Measurements from ENCODE around the gene NECTIN3.

Gene NECTIN3

GRCh38 chr3:111071257-111072030, at the start of gene NECTIN3:
Gene NECTIN3, plus strand, starts transcription at chr3:111071816. Its CDS starts 202 bp downstream, at chr3:111072018.
- Histone ChIP-seq H3K36me3 (ENCODE audit: control insufficient read depth in 2 of 2, insufficient read depth in 2 of 2, low read length in 2 of 2) (no peaks in the 10 kb centered on the region), H3K27ac (ENCODE audit: low read length) (peak within 1 kb of the TSS; percentile 81), H3K9me3 (ENCODE audit: control insufficient read depth in 2 of 2, low read length in 2 of 2) (no peaks in the 10 kb centered on the region), H3K4me3 (ENCODE audit: low read length in 2 of 2) (peak within 1 kb of the TSS; percentile 87 to 92), H3K27me3 (ENCODE audit: control insufficient read depth in 1 of 2, insufficient read depth in 2 of 2, low read length in 2 of 2) (no peaks in the 10 kb centered on the region), H3K9ac (ENCODE audit: low read length in 2 of 2) (peak within 1 kb of the TSS; percentile 86 to 89), H3K4me1 (ENCODE audit: control insufficient read depth, insufficient read depth, low read length) (peaks cover 5% of the 10 kb centered on the region)

- H3K9me3 ChIP-seq (ENCODE audit: control insufficient read depth in 2 of 2, low read length in 2 of 2) = no peaks in the 10 kb centered on the region
- no peak overlapping the region for H3K27ac ChIP-seq (ENCODE audit: low read length)
- H3K36me3 ChIP-seq (ENCODE audit: control insufficient read depth in 2 of 2, insufficient read depth in 2 of 2, low read length in 2 of 2) = no peaks in the 10 kb centered on the region
- no peaks in the 10 kb centered on the region for H3K27me3 ChIP-seq (ENCODE audit: control insufficient read depth in 1 of 2, insufficient read depth in 2 of 2, low read length in 2 of 2)
- no peaks in the 10 kb centered on the region for H3K4me1 ChIP-seq (ENCODE audit: control insufficient read depth, insufficient read depth, low read length)
- H3K9ac ChIP-seq (ENCODE audit: low read length in 2 of 2) = no peak overlapping the region
- H3K4me3 ChIP-seq (ENCODE audit: low read length in 2 of 2) = no peak overlapping the region
Observed at GRCh38 chr3:111027868-111028267, 43.7 kb upstream of the NECTIN3 start.

DNA sequence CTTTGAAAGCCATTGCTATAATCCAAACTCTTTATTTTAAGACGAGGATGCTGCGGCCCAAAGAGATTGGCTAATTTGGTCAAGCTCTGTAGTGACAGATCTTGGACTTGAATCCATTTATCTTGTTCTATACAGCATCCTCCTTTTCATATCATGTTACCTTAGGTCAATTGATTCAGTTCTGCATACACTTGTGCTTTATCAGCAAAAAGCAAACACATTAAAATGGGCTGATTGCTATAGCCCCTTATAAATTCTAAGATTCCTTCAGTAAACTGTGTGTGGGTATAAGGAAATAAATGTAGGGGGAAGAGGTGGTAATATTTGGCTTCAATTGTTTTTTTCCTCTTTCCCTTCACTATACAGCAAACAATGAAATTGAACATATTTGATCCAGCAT, 40.1 kb upstream of the NECTIN3 start:
- H3K36me3 ChIP-seq (ENCODE audit: control insufficient read depth in 2 of 2, insufficient read depth in 2 of 2, low read length in 2 of 2) = no peaks in the 10 kb centered on the region
- H3K9ac ChIP-seq (ENCODE audit: low read length in 2 of 2) = no peak overlapping the region
- peaks cover 0 to 6% of the 10 kb centered on the region in 2 donors for H3K9me3 ChIP-seq (ENCODE audit: control insufficient read depth in 2 of 2, low read length in 2 of 2)
- H3K4me3 ChIP-seq (ENCODE audit: low read length in 2 of 2) = no peak overlapping the region
- no peaks in the 10 kb centered on the region for H3K27me3 ChIP-seq (ENCODE audit: control insufficient read depth in 1 of 2, insufficient read depth in 2 of 2, low read length in 2 of 2)
- H3K27ac ChIP-seq (ENCODE audit: low read length) = no peak overlapping the region
- H3K4me1 ChIP-seq (ENCODE audit: control insufficient read depth, insufficient read depth, low read length) = no peaks in the 10 kb centered on the region

DNA sequence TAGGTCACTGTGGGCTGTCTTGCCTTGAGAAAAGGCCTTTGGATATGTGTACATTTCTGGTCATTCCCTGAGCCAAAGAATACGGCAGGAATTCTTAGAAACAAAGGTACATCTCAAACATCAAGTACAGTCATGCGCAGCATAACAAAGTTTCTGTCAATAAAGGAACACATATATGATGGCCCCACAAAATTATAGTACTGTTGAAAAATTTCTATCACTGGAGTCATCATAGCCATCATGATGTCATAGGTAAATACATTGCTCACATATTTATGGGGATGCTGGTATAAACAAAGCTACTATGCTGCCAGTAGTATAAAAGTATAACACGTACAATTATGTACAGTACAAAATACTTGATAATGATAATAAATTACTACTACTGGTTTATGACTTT, 38.9 kb upstream of the NECTIN3 start:
- Histone ChIP-seq H3K27ac (ENCODE audit: low read length) (no peak overlapping the region), H3K9me3 (ENCODE audit: control insufficient read depth in 2 of 2, low read length in 2 of 2) (peaks cover 0 to 6% of the 10 kb centered on the region in 2 donors), H3K27me3 (ENCODE audit: control insufficient read depth in 1 of 2, insufficient read depth in 2 of 2, low read length in 2 of 2) (no peaks in the 10 kb centered on the region), H3K9ac (ENCODE audit: low read length in 2 of 2) (no peak overlapping the region), H3K4me3 (ENCODE audit: low read length in 2 of 2) (no peak overlapping the region), H3K36me3 (ENCODE audit: control insufficient read depth in 2 of 2, insufficient read depth in 2 of 2, low read length in 2 of 2) (no peaks in the 10 kb centered on the region), H3K4me1 (ENCODE audit: control insufficient read depth, insufficient read depth, low read length) (no peaks in the 10 kb centered on the region)

DNA sequence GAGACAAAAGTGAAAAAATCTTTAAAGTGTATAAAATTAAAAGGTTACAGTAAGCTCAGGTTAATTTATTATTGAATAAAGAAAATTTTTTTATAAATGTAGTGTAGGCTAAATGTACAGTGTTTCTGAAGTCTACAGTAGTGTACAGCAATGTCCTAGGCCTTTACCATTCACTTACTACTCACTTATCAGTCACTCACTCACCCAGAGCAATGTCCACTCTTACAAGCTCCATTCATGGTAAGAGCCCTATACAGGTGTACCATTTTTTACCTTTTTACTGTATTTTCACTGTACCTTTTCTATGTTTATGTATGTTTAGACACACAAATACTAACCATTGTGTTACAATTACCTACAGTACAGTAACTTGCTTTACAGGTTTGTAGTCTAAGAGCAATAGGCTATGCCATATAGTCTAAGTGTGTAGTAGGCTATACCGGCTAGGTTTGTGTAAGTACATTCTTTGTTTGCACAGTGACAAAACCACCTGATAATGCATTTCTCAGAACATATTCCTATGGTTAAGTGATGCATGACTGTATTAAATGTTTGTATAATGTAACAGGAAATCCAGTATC, 38.1 kb upstream of the NECTIN3 start:
- H3K9ac ChIP-seq (ENCODE audit: low read length in 2 of 2) = no peak overlapping the region
- peaks cover 0 to 6% of the 10 kb centered on the region in 2 donors for H3K9me3 ChIP-seq (ENCODE audit: control insufficient read depth in 2 of 2, low read length in 2 of 2)
- H3K27ac ChIP-seq (ENCODE audit: low read length) = no peak overlapping the region
- H3K4me1 ChIP-seq (ENCODE audit: control insufficient read depth, insufficient read depth, low read length) = no peaks in the 10 kb centered on the region
- no peaks in the 10 kb centered on the region for H3K27me3 ChIP-seq (ENCODE audit: control insufficient read depth in 1 of 2, insufficient read depth in 2 of 2, low read length in 2 of 2)
- no peak overlapping the region for H3K4me3 ChIP-seq (ENCODE audit: low read length in 2 of 2)
- no peaks in the 10 kb centered on the region for H3K36me3 ChIP-seq (ENCODE audit: control insufficient read depth in 2 of 2, insufficient read depth in 2 of 2, low read length in 2 of 2)

GRCh38 chr3:111035316-111035715, 36.3 kb upstream of the NECTIN3 start:
- Histone ChIP-seq H3K36me3 (ENCODE audit: control insufficient read depth in 2 of 2, insufficient read depth in 2 of 2, low read length in 2 of 2) (no peaks in the 10 kb centered on the region), H3K4me3 (ENCODE audit: low read length in 2 of 2) (no peak overlapping the region), H3K27ac (ENCODE audit: low read length) (no peak overlapping the region)

GRCh38 chr3:111035902-111036301, 35.7 kb upstream of the NECTIN3 start:
- no peak overlapping the region for H3K27ac ChIP-seq (ENCODE audit: low read length)
- H3K9me3 ChIP-seq (ENCODE audit: control insufficient read depth in 2 of 2, low read length in 2 of 2) = peaks cover 0 to 6% of the 10 kb centered on the region in 2 donors
- H3K4me1 ChIP-seq (ENCODE audit: control insufficient read depth, insufficient read depth, low read length) = no peaks in the 10 kb centered on the region

More at GRCh38 chr3:111035316-111035715, 36.3 kb upstream of the NECTIN3 start:
- peaks cover 0 to 6% of the 10 kb centered on the region in 2 donors for H3K9me3 ChIP-seq (ENCODE audit: control insufficient read depth in 2 of 2, low read length in 2 of 2)
- no peak overlapping the region for H3K9ac ChIP-seq (ENCODE audit: low read length in 2 of 2)
- no peaks in the 10 kb centered on the region for H3K27me3 ChIP-seq (ENCODE audit: control insufficient read depth in 1 of 2, insufficient read depth in 2 of 2, low read length in 2 of 2)
- no peaks in the 10 kb centered on the region for H3K4me1 ChIP-seq (ENCODE audit: control insufficient read depth, insufficient read depth, low read length)

DNA sequence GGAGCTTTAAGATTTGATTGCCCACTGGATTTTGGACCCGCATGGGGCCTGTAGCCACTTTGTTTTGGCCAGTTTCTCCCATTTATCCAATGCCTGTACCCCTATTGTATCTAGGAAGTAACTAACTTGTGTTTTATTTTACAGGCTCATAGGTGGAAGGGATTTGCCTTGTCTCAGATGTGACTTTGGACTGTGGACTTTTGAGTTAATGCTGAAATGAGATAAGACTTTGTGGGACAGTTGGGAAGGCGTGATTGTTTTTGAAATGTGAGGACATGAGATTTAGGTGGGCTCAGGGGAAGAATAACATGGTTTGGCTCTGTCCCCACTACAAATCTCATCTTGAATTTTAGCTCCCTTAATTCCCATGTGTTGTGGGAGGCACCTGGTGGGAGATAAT, 30.7 kb upstream of the NECTIN3 start:
- Histone ChIP-seq H3K9me3 (ENCODE audit: control insufficient read depth in 2 of 2, low read length in 2 of 2) (peaks cover 0 to 9% of the 10 kb centered on the region in 2 donors), H3K27ac (ENCODE audit: low read length) (no peak overlapping the region), H3K4me3 (ENCODE audit: low read length in 2 of 2) (no peak overlapping the region), H3K4me1 (ENCODE audit: control insufficient read depth, insufficient read depth, low read length) (no peaks in the 10 kb centered on the region), H3K9ac (ENCODE audit: low read length in 2 of 2) (no peak overlapping the region), H3K36me3 (ENCODE audit: control insufficient read depth in 2 of 2, insufficient read depth in 2 of 2, low read length in 2 of 2) (no peaks in the 10 kb centered on the region), H3K27me3 (ENCODE audit: control insufficient read depth in 1 of 2, insufficient read depth in 2 of 2, low read length in 2 of 2) (no peaks in the 10 kb centered on the region)

More at GRCh38 chr3:111035902-111036301, 35.7 kb upstream of the NECTIN3 start:
- H3K4me3 ChIP-seq (ENCODE audit: low read length in 2 of 2) = no peak overlapping the region
- H3K27me3 ChIP-seq (ENCODE audit: control insufficient read depth in 1 of 2, insufficient read depth in 2 of 2, low read length in 2 of 2) = no peaks in the 10 kb centered on the region
- no peaks in the 10 kb centered on the region for H3K36me3 ChIP-seq (ENCODE audit: control insufficient read depth in 2 of 2, insufficient read depth in 2 of 2, low read length in 2 of 2)
- H3K9ac ChIP-seq (ENCODE audit: low read length in 2 of 2) = no peak overlapping the region

- Histone ChIP-seq H3K27me3 (ENCODE audit: control insufficient read depth in 1 of 2, insufficient read depth in 2 of 2, low read length in 2 of 2) (no peaks in the 10 kb centered on the region), H3K27ac (ENCODE audit: low read length) (no peak overlapping the region), H3K4me3 (ENCODE audit: low read length in 2 of 2) (no peak overlapping the region), H3K9me3 (ENCODE audit: control insufficient read depth in 2 of 2, low read length in 2 of 2) (peaks cover 0 to 5% of the 10 kb centered on the region in 2 donors), H3K36me3 (ENCODE audit: control insufficient read depth in 2 of 2, insufficient read depth in 2 of 2, low read length in 2 of 2) (no peaks in the 10 kb centered on the region), H3K9ac (ENCODE audit: low read length in 2 of 2) (no peak overlapping the region), H3K4me1 (ENCODE audit: control insufficient read depth, insufficient read depth, low read length) (no peaks in the 10 kb centered on the region)
Observed at GRCh38 chr3:111045564-111045963, 26.1 kb upstream of the NECTIN3 start.

GRCh38 chr3:111047042-111047441, 24.6 kb upstream of the NECTIN3 start:
- Histone ChIP-seq H3K36me3 (ENCODE audit: control insufficient read depth in 2 of 2, insufficient read depth in 2 of 2, low read length in 2 of 2) (no peaks in the 10 kb centered on the region), H3K27ac (ENCODE audit: low read length) (no peak overlapping the region), H3K27me3 (ENCODE audit: control insufficient read depth in 1 of 2, insufficient read depth in 2 of 2, low read length in 2 of 2) (no peaks in the 10 kb centered on the region), H3K4me3 (ENCODE audit: low read length in 2 of 2) (no peak overlapping the region), H3K9ac (ENCODE audit: low read length in 2 of 2) (no peak overlapping the region), H3K9me3 (ENCODE audit: control insufficient read depth in 2 of 2, low read length in 2 of 2) (no peaks in the 10 kb centered on the region), H3K4me1 (ENCODE audit: control insufficient read depth, insufficient read depth, low read length) (no peaks in the 10 kb centered on the region)
